Breast epithelium (tissue), 3 donors: Measurements from ENCODE around the gene OR2V1.

Experiments
- CTCF ChIP-seq, 3 donors: fragments of 450-650 bp; IDR thresholded peaks; one replicate each; pipeline ENCODE4 v1.5.1; 2016 to 2017; ENCODE audit warnings: antibody characterized with exemption in 3 of 3, mild to moderate bottlenecking in 3 of 3, moderate library complexity in 3 of 3
- POLR2A ChIP-seq: fragments of 450-650 bp; IDR thresholded peaks from one replicate; pipeline ENCODE4 v1.6.1; 2016; ENCODE audit warnings: antibody characterized with exemption, mild to moderate bottlenecking, moderate library complexity
- POLR2AphosphoS5 ChIP-seq, 3 donors: sonication (generic); formaldehyde crosslinking; IDR thresholded peaks; one replicate each; pipeline ENCODE4 v1.6.1; 2017; ENCODE audit warnings: antibody characterized with exemption in 3 of 3

GRCh38 chr5:181133610-181134231 lies 2.8 kb upstream of the OR2V1 start:
- TF ChIP-seq CTCF (IDR thresholded peaks at IDR 0.05) (no peak), POLR2A (no peak), POLR2AphosphoS5 (IDR thresholded peaks at IDR 0.05) (no peak)
